Dedifferentiated amniotic fluid mesenchymal stem cell (primary cell): ENCODE data around the gene TAOK2.

Experiments
- DNase-seq: peaks from one replicate; pipeline ENCODE4 v3.0.0-alpha.2; 2016; ENCODE audit errors: extremely low spot score

TAOK2 gene

DNA sequence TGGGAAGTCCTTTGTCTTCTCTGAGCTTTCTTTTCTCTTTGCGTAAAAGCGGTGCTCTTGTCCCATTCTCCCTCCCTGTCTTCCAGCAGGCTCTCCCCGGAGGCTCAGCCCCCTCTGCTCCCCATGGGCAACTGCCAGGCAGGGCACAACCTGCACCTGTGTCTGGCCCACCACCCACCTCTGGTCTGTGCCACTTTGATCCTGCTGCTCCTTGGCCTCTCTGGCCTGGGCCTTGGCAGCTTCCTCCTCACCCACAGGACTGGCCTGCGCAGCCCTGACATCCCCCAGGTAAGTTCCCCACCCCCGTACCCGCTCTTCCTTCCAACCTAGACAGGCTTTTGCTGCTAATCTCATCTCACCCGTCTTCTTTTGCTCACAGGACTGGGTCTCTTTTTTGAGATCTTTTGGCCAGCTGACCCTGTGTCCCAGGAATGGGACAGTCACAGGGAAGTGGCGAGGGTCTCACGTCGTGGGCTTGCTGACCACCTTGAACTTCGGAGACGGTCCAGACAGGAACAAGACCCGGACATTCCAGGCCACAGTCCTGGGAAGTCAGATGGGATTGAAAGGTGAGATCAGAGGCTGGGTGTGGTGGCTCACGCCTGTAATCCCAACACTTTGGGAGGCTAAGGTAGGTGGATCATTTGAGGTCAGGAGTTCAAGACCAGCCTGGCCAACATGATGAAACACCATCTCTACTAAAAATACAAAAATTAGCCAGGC, 10.5 kb upstream of the TAOK2 start:
- no peak for DNase-seq

DNA sequence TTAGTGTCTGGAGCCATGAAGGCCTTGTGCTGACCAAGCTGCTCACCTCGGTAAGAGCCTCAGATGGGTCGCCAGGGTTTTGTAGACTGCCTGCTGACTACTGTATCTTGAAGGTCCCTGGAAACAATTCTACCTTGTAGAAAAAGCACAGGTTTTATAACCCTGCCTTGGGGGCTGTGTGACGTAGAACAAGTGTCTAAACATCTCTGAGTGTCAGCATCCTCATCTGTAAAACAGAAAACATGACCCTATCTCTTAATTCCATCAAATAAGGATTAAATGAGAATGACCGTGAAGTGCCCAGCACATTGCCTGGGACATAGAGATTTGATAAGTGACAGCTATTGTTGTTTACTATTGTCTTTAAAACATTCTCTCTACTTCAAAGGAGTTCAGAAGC, 5.5 kb upstream of the TAOK2 start:
- DNase-seq = no peak

DNA sequence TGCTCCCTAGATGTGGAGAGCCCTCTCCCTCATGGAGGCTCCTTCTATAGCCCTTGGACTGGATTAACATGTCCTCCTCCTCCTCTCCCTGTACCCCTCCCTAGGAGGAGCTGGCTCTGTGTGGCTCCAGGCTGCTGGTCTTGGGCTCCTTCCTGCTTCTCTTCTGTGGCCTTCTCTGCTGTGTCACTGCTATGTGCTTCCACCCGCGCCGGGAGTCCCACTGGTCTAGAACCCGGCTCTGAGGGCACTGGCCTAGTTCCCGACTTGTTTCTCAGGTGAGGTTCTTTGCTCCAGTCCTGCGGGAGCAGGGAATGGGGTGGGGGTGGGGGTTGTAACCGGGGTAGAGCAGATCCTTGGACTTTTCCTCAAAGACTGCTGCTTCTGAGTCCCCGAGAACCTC, 2.4 kb upstream of the TAOK2 start:
- no peak for DNase-seq

DNA sequence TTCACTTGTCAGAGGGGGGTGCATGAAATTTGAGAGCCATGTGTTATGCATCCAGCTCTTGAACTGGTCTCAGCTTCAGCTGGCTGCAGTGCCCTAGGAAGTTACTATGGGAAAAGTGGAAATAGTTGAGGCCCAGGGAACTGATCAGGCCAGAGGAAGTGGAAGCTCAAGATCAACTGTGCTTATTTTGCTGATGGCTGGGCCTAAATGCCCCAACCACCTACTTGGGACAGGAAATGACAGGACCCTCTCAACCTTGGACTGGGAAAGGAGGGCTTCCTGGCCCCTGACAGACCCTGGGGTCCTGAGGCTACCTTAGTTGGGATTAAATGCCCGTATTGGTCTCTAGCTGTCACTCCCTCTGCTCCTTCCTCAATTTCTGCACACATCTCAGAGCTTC, 1.2 kb upstream of the TAOK2 start:
- no peak for DNase-seq

DNA sequence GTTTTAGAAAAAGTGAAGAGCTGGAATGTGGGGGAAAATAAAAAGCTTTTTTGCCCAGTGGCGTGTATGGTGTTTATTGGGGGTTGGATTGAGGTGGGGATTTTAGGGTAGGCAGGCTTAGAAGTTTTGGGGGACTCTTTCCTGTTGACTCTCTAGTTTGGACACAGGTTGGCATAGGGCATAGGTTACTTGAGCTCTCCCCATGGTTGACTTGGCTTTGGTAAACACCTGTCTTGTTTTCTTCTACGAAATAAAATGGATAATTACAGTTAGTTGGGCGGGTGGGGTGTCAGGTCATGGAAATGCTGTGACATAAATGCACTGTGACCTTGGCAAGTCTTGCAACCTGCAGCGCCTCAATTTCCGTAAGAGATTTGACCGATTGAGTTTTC, 680 bp upstream of the TAOK2 start:
- DNase-seq = no peak

DNA sequence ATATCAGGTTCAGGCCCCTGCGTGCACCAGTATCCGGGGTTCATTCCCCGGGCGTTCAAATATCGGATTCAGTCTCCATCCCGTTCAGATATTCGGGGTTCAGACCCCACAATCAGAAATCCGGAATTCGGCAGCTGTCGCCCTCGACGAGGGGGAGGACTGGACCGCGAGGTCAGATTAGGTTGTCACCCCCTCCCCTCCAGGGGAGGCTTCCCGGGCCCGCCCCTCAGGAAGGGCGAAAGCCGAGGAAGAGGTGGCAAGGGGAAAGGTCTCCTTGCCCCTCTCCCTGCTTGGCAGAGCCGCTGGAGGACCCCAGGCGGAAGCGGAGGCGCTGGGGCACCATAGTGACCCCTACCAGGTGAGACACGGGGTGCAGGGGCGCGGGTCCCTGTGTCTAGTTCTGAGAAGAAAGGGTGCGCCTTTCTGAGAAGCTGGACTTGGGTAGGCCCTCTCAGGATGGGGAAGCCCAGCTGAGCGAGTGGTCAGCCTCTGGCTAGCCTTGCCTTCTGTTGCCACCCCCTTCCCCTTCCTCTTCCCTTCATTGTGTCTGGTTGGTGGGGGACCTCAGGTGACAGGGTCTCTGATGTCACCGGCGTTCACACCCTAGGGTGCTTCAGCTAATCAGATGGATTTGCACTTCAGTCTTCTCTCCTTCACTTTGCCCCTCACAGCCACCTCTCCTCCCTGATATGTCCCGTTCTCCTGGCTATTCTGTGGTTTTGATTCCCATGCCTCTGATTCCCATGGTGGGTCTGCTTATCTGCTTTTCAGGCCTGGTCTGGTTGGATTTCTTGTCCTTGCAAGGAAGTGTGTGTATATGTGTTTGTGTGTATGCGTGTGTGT, 844 bp downstream of the TAOK2 start:
- no peak for DNase-seq

DNA sequence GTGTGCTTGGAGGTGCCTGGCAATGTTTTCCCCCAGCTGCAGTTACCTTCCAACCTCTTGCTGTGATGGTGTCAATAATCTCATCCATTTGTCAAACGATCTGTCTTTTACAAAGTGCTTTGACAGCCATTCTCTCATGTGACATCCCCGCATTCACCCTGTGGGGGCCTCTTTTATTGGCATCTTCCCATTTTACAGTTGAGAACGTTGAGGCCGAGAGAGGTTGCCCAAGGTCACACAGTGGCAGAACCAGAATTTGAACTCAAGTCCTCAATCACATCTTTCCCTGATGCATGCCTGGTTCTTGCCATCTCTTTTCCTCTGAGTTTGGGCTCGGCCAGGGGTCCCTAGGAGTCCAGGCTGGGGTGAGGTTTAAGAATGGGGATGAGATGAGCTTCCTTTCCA, 1.5 kb downstream of the TAOK2 start:
- DNase-seq = no peak

DNA sequence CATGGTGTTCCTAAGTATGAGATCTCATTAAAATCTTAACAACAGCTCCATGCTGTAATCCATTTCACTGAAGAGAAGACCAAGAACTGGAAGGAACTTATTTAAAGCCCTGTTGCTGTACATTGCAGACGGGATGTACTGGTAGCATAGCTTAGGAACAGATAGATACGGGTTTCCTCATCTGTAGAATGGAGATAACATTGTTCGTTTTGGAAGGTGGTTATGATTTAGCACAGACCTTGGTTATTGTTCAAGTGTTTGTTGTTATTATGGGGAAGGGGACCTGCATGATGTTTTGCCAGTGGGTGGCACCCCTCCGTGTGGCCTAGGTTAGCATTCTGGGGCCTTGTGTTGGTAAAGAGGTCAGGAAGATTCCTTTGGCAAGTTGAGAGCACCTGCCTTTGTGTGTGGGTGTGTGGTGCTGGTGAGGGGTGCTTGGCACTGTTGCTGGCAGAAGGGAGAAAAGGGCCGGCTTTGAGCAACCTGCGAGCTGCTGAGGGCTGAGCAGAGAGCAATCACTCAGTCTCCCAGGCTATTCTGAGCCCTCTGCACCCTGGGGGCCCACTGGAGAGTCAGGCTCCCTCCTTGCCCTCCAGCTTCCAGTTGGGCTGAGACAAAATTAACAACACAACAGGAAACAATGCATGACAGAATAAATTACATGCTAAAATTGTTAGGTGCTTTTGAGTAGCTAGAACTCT, 2.3 kb downstream of the TAOK2 start:
- no peak for DNase-seq

DNA sequence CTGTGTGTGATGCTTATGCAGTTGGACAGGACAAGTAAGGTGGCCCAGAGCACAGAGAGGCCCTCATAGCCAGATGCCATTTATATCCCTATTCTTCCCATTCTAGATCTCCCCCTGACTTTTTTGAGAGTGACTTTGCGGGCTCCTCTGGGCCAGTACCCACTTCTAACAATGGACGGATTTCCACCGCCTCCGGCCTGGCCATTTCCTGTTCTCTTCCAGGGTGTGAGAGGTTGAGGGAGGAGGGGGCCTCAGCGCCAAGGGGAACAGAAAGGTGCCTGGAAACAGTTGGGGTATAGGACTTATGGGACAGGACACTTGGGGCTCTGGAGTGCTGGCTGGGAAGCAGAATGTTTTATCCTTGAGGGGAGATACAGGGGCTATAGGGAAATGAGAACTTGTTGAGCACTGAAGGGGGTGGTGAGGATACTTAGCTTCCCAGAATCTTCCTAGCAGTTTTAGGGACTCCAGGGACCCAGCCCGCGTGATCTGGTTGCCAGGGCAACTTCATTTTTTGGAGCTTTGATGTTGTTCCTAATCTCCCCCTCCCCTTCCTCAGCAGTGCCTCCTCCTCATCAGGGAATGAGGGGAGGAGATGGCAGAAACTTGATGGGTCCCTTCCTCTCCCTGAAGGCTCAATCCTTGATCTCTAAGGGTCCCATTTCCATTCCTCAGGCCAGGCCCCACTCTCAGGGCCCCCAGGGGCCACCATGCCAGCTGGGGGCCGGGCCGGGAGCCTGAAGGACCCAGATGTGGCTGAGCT, 3.6 kb downstream of the TAOK2 start:
- DNase-seq = no peak

DNA sequence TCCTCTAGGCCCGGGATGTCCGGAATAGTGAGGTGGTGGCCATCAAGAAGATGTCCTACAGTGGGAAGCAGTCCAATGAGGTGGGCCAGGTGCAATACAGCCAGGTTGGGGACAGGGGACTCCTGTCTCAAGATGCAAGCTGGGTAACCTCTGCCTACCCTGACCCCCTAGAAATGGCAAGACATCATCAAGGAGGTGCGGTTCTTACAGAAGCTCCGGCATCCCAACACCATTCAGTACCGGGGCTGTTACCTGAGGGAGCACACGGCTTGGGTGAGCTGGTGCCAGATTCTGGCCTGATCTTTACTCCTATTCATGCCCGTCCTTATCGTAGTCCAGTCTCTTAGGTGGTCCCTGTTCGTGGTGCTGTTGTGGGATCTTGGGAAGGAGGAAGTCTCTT, 4.4 kb downstream of the TAOK2 start:
- DNase-seq = no peak

DNA sequence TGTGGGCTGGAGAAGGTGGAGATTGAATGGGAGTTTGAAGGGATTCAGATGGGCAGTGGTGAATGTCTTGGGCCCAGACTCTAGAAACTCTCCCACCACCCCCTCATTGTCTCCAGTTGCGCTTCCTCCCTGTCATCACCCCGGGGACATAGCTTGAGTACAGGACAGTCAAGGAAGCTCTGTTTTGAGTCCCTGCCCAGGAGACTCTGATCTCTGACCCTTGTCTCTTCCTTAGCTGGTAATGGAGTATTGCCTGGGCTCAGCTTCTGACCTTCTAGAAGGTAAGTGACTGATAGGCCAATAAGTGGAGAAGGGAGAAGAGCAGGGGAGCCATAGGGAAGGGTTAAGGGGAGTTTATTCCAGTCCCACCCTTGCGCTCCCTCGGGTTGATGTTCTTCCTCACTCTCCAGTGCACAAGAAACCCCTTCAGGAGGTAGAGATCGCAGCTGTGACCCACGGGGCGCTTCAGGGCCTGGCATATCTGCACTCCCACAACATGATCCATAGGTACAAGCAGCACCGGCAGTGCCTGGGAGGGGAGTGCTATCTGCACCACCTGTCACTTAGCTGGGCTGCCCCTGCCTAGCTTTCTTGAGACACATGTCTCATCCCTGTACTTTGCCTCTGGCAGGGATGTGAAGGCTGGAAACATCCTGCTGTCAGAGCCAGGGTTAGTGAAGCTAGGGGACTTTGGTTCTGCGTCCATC, 5.0 kb downstream of the TAOK2 start:
- DNase-seq = no peak

DNA sequence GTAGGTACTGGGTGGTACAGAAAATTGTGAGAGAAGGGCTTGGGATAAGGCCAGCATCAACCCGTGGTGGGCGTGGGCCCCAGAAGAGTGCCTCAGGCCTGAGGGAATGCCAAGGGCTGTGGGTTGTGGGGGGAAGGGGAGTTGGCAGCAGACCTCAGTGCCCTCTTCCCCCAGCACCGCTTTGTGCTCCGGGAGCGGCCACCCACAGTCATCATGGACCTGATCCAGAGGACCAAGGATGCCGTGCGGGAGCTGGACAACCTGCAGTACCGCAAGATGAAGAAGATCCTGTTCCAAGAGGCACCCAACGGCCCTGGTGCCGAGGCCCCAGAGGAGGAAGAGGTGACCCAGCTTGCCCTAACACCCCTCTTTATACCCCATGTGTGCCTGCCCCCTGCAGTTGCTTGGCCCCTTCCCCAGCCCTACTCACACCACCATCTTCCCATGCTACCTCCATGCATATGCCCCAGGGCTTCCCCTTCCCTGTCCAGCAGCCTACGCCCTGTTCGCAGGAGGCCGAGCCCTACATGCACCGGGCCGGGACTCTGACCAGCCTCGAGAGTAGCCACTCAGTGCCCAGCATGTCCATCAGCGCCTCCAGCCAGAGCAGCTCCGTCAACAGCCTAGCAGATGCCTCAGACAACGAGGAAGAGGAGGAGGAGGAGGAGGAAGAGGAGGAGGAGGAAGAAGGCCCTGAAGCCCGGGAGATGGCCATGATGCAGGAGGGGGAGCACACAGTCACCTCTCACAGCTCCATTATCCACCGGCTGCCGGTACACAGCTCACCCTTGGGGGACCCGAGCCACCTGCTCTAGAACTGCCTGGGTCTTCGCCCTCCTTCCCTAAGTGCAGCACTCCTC, 9.1 kb downstream of the TAOK2 start:
- no peak for DNase-seq

DNA sequence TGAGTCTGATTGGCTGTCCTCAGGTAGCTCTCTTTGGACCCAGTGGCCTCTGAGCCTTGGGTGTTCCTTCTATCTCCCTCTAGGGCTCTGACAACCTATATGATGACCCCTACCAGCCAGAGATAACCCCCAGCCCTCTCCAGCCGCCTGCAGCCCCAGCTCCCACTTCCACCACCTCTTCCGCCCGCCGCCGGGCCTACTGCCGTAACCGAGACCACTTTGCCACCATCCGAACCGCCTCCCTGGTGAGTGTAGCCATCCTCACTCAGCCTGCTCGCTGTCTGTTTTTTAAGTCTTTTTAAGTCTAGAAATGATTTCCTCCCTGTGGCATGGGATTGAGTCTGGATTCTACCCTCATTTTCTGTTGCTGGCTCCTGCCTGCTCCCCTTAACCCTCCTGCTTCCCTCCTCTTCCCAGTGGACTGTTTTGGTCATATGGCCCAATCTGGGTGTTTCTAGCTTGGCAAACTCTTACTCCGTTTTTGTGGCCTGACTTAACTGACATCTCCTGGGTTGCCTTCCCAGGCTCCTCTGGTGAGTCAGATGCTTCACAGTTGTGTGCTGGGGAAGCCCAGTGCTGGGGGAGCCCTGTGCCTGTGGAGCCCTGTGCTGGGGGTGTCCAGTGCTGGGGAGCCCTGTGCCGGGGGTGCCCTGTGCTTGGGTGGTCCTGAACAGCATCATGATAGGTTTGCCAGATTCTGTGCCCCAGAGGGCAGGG, 9.9 kb downstream of the TAOK2 start:
- no peak for DNase-seq

DNA sequence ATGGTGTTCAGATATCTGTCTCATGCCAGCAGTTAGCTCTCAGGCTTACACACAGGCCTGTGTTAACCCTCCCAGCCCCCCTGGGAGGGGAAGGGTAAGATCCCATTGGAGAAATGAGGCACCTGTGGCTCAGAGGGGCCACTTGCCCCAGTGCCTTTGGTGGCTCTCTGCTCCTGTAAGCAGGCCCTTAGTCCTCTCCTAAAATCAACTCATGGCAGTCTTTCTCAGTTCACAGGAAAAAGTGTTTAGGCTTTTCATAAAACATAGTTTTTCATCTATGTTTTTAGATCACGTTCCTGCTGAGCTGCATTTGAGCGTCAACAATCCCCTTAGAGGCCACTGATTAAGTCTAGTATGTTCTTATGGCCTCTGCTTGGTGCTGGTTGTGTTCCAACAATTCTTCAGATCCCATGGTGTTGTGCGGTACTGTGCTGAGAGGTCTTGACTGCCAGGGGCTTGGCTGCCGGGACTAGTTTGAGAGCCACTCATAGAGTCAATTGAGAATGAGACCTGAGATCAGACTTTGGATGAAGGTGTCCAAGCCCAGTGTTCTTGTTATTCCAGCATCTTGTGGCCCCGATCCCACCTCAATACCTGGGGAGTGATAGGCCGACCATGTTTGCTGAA, 10.6 kb downstream of the TAOK2 start:
- no peak for DNase-seq

DNA sequence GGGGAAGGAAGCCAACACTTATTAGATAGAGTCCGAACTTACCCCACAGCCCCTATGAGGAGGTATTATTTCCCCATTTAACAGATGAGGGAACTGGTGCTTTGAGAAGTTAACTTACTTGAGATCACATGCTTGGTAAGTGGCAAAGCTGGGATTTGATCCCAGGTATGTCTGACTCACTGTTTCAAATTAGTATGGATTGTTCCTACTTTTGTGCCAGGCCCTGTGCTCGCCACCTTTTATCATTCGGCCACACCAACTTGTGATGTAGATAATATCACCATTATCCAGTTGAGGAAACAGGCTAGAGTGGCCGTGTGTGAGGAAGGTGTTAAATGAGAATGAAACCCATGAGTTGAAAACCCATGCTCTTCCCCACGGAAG, 11.1 kb downstream of the TAOK2 start:
- DNase-seq = no peak

DNA sequence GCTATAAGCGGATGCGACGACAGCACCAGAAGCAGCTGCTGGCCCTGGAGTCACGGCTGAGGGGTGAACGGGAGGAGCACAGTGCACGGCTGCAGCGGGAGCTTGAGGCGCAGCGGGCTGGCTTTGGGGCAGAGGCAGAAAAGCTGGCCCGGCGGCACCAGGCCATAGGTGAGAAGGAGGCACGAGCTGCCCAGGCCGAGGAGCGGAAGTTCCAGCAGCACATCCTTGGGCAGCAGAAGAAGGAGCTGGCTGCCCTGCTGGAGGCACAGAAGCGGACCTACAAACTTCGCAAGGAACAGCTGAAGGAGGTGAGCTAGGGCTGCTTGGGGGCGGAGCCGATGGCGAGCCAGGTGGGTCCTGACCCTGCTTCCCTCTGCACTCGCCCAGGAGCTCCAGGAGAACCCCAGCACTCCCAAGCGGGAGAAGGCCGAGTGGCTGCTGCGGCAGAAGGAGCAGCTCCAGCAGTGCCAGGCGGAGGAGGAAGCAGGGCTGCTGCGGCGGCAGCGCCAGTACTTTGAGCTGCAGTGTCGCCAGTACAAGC, 11.7 kb downstream of the TAOK2 start:
- DNase-seq = no peak

DNA sequence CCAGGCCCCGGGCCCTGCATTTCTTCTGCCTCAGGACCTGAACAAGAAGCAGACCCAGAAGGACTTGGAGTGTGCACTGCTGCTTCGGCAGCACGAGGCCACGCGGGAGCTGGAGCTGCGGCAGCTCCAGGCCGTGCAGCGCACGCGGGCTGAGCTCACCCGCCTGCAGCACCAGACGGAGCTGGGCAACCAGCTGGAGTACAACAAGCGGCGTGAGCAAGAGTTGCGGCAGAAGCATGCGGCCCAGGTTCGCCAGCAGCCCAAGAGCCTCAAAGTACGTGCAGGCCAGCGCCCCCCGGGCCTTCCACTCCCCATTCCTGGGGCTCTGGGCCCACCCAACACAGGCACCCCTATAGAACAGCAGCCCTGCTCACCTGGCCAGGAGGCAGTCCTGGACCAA, 12.6 kb downstream of the TAOK2 start:
- no peak for DNase-seq

DNA sequence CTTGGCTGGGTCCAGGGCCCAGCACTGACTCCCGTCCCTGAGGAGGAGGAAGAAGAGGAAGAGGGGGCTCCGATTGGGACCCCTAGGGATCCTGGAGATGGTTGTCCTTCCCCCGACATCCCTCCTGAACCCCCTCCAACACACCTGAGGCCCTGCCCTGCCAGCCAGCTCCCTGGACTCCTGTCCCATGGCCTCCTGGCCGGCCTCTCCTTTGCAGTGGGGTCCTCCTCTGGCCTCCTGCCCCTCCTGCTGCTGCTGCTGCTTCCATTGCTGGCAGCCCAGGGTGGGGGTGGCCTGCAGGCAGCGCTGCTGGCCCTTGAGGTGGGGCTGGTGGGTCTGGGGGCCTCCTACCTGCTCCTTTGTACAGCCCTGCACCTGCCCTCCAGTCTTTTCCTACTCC, 13.3 kb downstream of the TAOK2 start:
- DNase-seq = no peak
